Thyroid gland (tissue), 4 donors: ENCODE results near the gene ENGASE. TPM values are rescaled to one million over a fixed set of nuclear protein-coding genes. Genes with fewer than 3 reads are reported as not detected.

ENCODE experiments used
- DNase-seq, 2 donors: peaks; one replicate each; pipeline ENCODE4 v3.0.0-alpha.2; 2019
- H3K27ac ChIP-seq, 3 donors: fragments of 200-600 bp; sonication (generic); 1 replicate in 2 of 3; 2 replicates in 1 of 3; pipeline ENCODE4 v1.5.1; 2016 to 2019; ENCODE audit warnings: mild to moderate bottlenecking in 1 of 3, moderate library complexity in 1 of 3
- H3K27me3 ChIP-seq: fragments of 200-600 bp; sonication (generic); one replicate; pipeline ENCODE4 v1.5.1; 2019
- H3K36me3 ChIP-seq, 2 donors: fragments of 200-600 bp; sonication (generic); one replicate each; pipeline ENCODE4 v1.5.1; 2016 to 2019
- H3K4me1 ChIP-seq, 2 donors: fragments of 200-600 bp; sonication (generic); one replicate each; pipeline ENCODE4 v1.5.1; 2017 to 2019
- H3K4me3 ChIP-seq, 3 donors: fragments of 200-600 bp; sonication (generic); replicated peaks in 1 of 3; 1 replicate in 2 of 3; 2 replicates in 1 of 3; pipeline ENCODE4 v1.5.1; 2016; ENCODE audit warnings: mild to moderate bottlenecking in 1 of 3
- H3K9me3 ChIP-seq: fragments of 200-600 bp; sonication (generic); one replicate; pipeline ENCODE4 v1.5.1; 2017
- CTCF ChIP-seq, 6 experiments: fragments of 200-600 bp in 3 of 6; fragments of 450-650 bp in 3 of 6; sonication (generic) in 3 of 6; IDR thresholded peaks; one replicate each; pipeline ENCODE4 v1.5.1; 2016 to 2019; ENCODE audit warnings: antibody characterized with exemption in 6 of 6, mild to moderate bottlenecking in 2 of 6, inconsistent platforms in 1 of 6, moderate library complexity in 1 of 6
- POLR2A ChIP-seq, 2 donors: fragments of 450-650 bp; IDR thresholded peaks; one replicate each; pipeline ENCODE4 v1.6.1; 2017; ENCODE audit warnings: antibody characterized with exemption in 2 of 2, mild to moderate bottlenecking in 2 of 2, moderate library complexity in 1 of 2
- whole genome bisulfite sequencing, 2 donors: methylation state at CpG; one replicate each; pipeline ENCODE4 v1.1.5; 2017; 5-methylcytosine and 5-hydroxymethylcytosine counted together
- intact Hi-C: fragments of 100-400 bp; cut with DNase I; formaldehyde crosslinking; loops from one replicate; pipeline ENCODE4 v1.15.1; 2023
- total RNA-seq, 4 donors: library from RNA; depleted of rRNA; stranded (reverse); fragments of >200 nt; gene quantifications; one replicate each; pipeline ENCODE4 v1.2.3, GENCODE V29; 2016

The ENGASE gene
- total RNA-seq, result 10 to 100 TPM; 23.9 to 37.1 (median 31.2) TPM

- intact Hi-C loops, result no loop called here
- TF ChIP-seq CTCF (IDR thresholded peaks at IDR 0.05), result no peak
- peak in 1 of 2 donors; percentile 85 for TF ChIP-seq POLR2A (IDR thresholded peaks at IDR 0.05)
- WGBS, 2 donors, result 2 to 4% methylated on average over 18 to 27 of the region's 106 CpGs
These were observed at the start of gene ENGASE for GRCh38 chr17:79074649-79075445. ENGASE (plus strand) TSS chr17:79074824; CDS start chr17:79074945, 121 bp downstream.

GRCh38 chr17:79024901-79025737 is 49.5 kb upstream of the ENGASE start:
- DNase-seq, result peak; percentile 40 to 44
- Histone ChIP-seq H3K27ac (peak overlapping the region; percentile 64 to 83 (median 82)), H3K9me3 (no peaks in the 10 kb centered on the region), H3K4me3 (peak overlapping the region in 2 of 3 donors; percentile 17 to 63), H3K4me1 (peaks cover 13 to 75% of the 10 kb centered on the region in 2 donors), H3K27me3 (no peaks in the 10 kb centered on the region), H3K36me3 (no peaks in the 10 kb centered on the region)
- no peak for TF ChIP-seq POLR2A (IDR thresholded peaks at IDR 0.05)
- no peak for TF ChIP-seq CTCF (IDR thresholded peaks at IDR 0.05)
- intact Hi-C loops, result no loop called here
- 42 to 46% methylated on average over 11 to 25 of the region's 31 CpGs for WGBS, 2 donors

More at GRCh38 chr17:79074649-79075445, at the start of gene ENGASE:
- H3K27ac ChIP-seq, result peak within 1 kb of the TSS; percentile 51 to 81 (median 69)
- H3K36me3 ChIP-seq, result peaks cover 6 to 10% of the 10 kb centered on the region in 2 donors
- peaks cover 5 to 6% of the 10 kb centered on the region in 2 donors for H3K4me1 ChIP-seq
- DNase-seq, result peak; percentile 95 to 96
- H3K27me3 ChIP-seq, result no peaks in the 10 kb centered on the region
- H3K4me3 ChIP-seq, result peak within 1 kb of the TSS; percentile 54 to 93 (median 68)
- H3K9me3 ChIP-seq, result no peaks in the 10 kb centered on the region

GRCh38 chr17:79026376-79027273 is 48.0 kb upstream of the ENGASE start:
- H3K4me3 ChIP-seq, result peak overlapping the region in 1 of 3 donors; percentile 63
- TF ChIP-seq CTCF (IDR thresholded peaks at IDR 0.05), result no peak
- H3K9me3 ChIP-seq, result no peaks in the 10 kb centered on the region
- DNase-seq, result no peak
- no peaks in the 10 kb centered on the region for H3K27me3 ChIP-seq
- WGBS, 2 donors, result 69% methylated on average over 16 of the region's 16 CpGs
- H3K4me1 ChIP-seq, result peaks cover 13 to 62% of the 10 kb centered on the region in 2 donors
- peak overlapping the region in 2 of 3 donors; percentile 82 to 83 for H3K27ac ChIP-seq
- H3K36me3 ChIP-seq, result no peaks in the 10 kb centered on the region
- intact Hi-C loops, result no loop called here

- Histone ChIP-seq H3K9me3 (no peaks in the 10 kb centered on the region), H3K27me3 (no peaks in the 10 kb centered on the region), H3K4me1 (peaks cover 13 to 55% of the 10 kb centered on the region in 2 donors), H3K27ac (peak overlapping the region; percentile 47 to 82 (median 66)), H3K36me3 (no peaks in the 10 kb centered on the region), H3K4me3 (peak overlapping the region in 1 of 3 donors; percentile 17)
- TF ChIP-seq CTCF (IDR thresholded peaks at IDR 0.05) (no peak), POLR2A (IDR thresholded peaks at IDR 0.05) (no peak)
- DNase-seq, result no peak
- WGBS, 2 donors, result 7 to 17% methylated on average over 5 to 6 of the region's 10 CpGs
- intact Hi-C loops, result no loop called here
These were observed 47.2 kb upstream of the ENGASE start for GRCh38 chr17:79027274-79027924.
